GM18508 (cell line): Measurements from ENCODE around the gene ALG3.

Experiments used
- ATAC-seq: cut with Tn5 transposase; IDR thresholded peaks from one replicate; pipeline ENCODE4 v1.9.1; 2021; ENCODE audit warnings: moderate number of reproducible peaks; ENCODE audit not compliant: insufficient read depth, unreplicated experiment

The ALG3 gene

DNA sequence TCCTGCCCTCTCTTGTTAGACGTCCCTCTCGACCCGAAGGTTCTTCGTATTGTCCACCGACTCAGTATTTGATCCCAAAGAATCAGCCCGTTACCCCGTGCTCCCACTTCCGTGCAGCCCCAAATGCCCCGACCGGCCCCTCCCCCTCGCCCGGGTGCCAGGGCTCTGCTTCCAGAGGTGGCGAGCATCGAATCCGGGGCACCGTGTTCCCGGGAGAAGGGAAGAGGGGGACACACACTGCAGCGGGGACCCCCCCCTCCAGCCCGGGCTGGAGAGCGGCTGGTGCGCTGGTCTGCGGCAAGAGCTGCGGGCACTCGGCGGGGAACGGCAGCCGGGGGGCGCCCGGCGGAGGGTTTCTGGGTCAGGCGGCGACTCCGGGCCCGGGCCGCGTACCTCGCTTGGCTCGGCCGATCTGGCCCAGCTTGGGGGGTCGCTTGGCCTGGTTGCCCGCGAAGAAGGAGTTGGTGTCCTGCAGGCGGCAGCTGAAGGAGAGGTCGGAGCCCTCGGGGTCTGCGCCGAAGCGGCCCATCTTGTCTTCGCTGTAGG lies 12.0 kb upstream of the ALG3 start:
- ATAC-seq, result no peak

GRCh38 chr3:184259878-184260723 lies 11.3 kb upstream of the ALG3 start:
- no peak for ATAC-seq

GRCh38 chr3:184259396-184259877 lies 10.7 kb upstream of the ALG3 start:
- ATAC-seq, result no peak

- no peak for ATAC-seq
Observed at GRCh38 chr3:184258926-184259325, 10.2 kb upstream of the ALG3 start.

DNA sequence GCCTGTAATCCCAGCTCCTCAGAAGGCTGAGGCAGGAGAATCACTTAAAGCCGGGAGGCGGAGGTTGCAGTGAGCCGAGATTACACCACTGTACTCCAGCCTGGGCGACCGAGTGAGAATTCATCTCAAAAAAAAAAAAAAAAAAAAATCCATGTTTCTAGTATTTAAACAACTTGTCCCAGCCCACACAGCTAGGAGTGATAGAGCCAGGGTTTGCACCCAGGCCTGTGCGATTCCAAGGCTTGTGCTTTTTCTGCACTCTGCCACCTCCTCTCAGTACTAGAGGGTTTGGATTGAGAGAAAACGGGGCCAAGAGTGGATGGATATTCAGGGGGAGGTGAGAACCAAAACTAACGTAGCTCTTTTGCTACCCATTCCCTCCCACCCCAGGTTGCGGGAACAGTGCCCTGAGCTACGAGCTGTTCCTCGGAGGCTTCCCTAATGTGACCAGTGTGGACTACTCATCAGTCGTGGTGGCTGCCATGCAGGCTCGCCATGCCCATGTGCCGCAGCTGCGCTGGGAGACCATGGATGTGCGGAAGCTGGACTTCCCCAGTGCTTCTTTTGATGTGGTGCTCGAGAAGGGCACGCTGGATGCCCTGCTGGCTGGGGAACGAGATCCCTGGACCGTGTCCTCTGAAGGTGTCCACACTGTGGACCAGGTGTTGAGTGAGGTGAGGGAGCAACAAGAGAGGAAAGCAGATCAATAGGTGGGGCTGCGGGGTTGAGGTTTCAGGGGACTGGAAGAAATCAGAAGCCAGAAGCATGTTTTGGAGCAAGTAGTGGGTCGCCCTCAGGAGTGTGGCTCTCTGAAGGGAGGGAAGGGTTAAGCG lies 8.5 kb upstream of the ALG3 start:
- no peak for ATAC-seq

- no peak for ATAC-seq
Observed at GRCh38 chr3:184255291-184256039, 6.7 kb upstream of the ALG3 start.

- ATAC-seq, result no peak
Observed at GRCh38 chr3:184250167-184250828, 1.5 kb upstream of the ALG3 start.

DNA sequence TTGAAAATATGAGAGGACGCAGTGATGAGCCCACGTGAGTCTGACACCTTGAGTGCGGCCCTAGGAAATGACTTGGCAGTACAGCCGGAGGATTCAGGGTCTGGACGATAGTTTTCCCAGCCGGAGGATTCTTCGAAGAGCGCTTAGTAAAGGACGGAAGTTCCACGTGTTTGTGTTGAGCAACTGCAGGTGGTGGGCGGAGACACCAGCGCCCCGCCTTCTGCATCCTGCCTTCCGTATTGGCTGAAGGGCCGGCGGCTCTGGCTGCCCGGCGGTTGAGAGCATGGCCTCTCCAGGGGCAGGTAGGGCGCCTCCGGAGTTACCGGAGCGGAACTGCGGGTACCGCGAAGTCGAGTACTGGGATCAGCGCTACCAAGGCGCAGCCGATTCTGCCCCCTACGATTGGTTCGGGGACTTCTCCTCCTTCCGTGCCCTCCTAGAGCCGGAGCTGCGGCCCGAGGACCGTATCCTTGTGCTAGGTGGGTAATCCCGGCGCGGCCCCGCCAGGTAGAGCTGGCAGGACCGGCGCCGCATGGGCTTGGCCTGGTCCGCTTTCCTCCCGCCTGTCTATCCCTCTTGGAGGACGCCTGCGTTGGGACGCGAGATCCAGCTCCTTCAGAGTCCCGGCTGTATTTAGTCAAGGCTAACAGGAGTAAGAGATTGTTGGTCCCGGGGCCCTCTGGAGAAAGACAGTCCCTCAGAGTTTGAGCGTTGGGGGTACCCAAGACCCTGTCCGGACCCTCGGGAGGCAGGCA lies 827 bp upstream of the ALG3 start, which contains the start of gene EEF1AKMT4:
Gene EEF1AKMT4 (plus strand): TSS at position 261 of the 755 bp plus-strand sequence. CDS start 23 bp downstream, at position 284.
- peak; percentile 80 for ATAC-seq

DNA sequence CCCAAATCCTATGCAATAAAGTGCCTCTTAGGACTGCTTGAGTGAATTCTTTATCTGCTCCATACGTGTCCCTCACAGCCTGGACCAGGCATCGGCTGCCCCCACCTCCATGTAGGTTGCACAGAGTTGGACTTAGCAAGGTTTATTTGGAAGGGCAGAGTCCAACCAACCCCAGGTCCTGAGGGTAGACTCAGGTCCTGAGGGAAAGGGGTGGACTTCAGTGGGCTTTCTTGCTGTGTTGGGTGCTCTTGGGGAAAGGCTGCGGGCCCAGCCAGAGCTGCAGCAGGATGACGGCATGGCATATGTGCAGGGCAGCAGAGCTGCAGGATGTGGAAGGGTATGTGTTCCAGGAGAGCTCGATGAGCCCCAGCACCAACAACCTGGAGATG lies 6.5 kb downstream of the ALG3 start:
- no peak for ATAC-seq

DNA sequence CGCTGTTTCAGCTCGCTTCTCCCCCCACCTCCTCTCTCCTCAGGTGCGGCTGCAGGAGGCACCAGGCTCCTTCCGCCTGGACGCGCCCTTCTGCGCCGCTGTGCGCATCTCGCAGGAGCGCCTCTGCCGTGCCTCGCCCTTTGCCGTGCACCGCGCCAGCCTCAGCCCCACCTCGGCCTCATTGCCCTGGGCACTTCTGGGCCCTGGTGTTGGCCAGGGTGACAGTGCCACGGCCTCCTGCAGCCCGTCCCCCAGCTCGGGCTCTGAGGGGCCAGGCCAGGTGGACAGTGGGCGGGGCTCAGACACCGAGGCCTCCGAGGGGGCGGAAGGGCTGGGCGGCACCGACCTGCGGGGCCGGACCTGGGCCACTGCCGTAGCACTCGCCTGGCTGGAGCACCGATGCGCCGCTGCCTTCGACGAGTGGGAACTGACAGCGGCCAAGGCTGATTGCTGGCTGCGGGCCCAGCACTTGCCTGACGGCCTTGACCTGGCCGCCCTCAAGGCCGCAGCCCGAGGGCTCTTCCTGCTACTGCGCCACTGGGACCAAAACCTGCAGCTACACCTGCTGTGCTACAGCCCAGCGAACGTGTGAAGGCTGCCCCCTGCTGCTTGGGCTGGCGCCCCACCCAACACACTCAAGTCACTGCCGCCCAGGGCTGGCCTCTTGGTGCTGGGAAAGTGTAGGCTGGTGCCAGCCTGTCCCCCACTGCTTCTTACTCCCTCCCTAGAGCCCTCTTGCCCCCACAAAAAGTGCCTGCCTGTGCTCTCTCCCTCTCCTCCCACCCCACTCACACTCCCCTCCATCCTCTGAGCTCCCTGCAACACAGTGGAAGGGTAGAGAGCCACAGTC lies 7.1 kb downstream of the ALG3 start:
- ATAC-seq, result no peak

- no peak for ATAC-seq
Observed at GRCh38 chr3:184241141-184241446, 7.7 kb downstream of the ALG3 start.

GRCh38 chr3:184240384-184241140 lies 8.2 kb downstream of the ALG3 start:
- no peak for ATAC-seq

DNA sequence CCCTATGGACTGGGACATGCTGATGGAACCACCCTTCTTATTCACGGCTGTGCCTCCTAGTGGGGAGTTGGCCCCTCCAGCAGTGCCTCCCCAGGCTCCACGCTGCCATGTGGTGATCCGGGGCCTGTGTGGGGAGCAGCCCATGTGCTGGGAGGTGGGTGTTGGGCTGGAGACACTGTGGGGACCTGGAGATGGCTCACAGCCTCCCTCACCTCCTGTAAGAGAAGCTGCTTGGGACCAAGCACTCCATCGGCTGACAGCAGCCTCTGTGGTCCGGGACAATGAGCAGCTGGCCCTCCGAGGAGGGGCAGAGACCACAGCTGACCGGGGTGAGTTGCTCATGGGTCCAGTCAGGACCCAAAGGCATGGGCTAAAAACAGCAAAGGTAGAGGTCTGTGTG lies 9.1 kb downstream of the ALG3 start:
- no peak for ATAC-seq

DNA sequence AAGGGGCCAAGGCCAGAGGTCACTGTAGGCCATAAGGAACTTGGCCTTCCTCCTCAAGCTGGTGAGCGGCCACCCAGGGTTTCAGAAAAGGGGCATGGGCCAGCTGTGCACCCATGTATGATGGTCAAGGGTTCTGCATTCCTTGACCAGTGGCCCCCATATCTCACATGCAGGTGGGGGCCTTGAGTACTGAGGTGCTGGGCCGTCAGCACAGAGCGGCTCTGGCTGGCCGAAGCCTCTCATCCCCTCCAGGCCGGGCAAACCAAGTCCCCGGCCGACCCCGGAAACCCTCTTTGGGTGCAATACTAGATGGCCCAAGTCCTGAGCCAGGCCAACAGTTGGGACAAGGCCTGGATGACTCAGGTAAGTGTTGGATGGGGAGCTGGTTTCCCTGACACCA lies 9.5 kb downstream of the ALG3 start:
- no peak for ATAC-seq

GRCh38 chr3:184238246-184238818 lies 10.4 kb downstream of the ALG3 start:
- no peak for ATAC-seq

- ATAC-seq, result no peak
Observed at GRCh38 chr3:184237807-184238206, 11.0 kb downstream of the ALG3 start.

GRCh38 chr3:184237211-184237610 lies 11.6 kb downstream of the ALG3 start:
- no peak for ATAC-seq
